Thyroid gland (tissue), 4 donors: ENCODE results near the gene JAK3. TPM values are rescaled to one million over a fixed set of nuclear protein-coding genes. Genes with fewer than 3 reads are reported as not detected.
"Not testable (repeated sequence)": the region's sequence is repeated elsewhere in the genome, so short reads cannot be mapped to it uniquely, and the experiment has no call there.

Experiments
- DNase-seq, 2 donors: peaks; one replicate each; pipeline ENCODE4 v3.0.0-alpha.2; 2019
- H3K27ac ChIP-seq, 3 donors: fragments of 200-600 bp; sonication (generic); 1 replicate in 2 of 3; 2 replicates in 1 of 3; pipeline ENCODE4 v1.5.1; 2016 to 2019; ENCODE audit warnings: mild to moderate bottlenecking in 1 of 3, moderate library complexity in 1 of 3
- H3K27me3 ChIP-seq: fragments of 200-600 bp; sonication (generic); one replicate; pipeline ENCODE4 v1.5.1; 2019
- H3K36me3 ChIP-seq, 2 donors: fragments of 200-600 bp; sonication (generic); one replicate each; pipeline ENCODE4 v1.5.1; 2016 to 2019
- H3K4me1 ChIP-seq, 2 donors: fragments of 200-600 bp; sonication (generic); one replicate each; pipeline ENCODE4 v1.5.1; 2017 to 2019
- H3K4me3 ChIP-seq, 3 donors: fragments of 200-600 bp; sonication (generic); replicated peaks in 1 of 3; 1 replicate in 2 of 3; 2 replicates in 1 of 3; pipeline ENCODE4 v1.5.1; 2016; ENCODE audit warnings: mild to moderate bottlenecking in 1 of 3
- H3K9me3 ChIP-seq: fragments of 200-600 bp; sonication (generic); one replicate; pipeline ENCODE4 v1.5.1; 2017
- CTCF ChIP-seq, 6 experiments: fragments of 200-600 bp in 3 of 6; fragments of 450-650 bp in 3 of 6; sonication (generic) in 3 of 6; IDR thresholded peaks; one replicate each; pipeline ENCODE4 v1.5.1; 2016 to 2019; ENCODE audit warnings: antibody characterized with exemption in 6 of 6, mild to moderate bottlenecking in 2 of 6, inconsistent platforms in 1 of 6, moderate library complexity in 1 of 6
- POLR2A ChIP-seq, 2 donors: fragments of 450-650 bp; IDR thresholded peaks; one replicate each; pipeline ENCODE4 v1.6.1; 2017; ENCODE audit warnings: antibody characterized with exemption in 2 of 2, mild to moderate bottlenecking in 2 of 2, moderate library complexity in 1 of 2
- WGBS, 2 donors: methylation state at CpG; one replicate each; pipeline ENCODE4 v1.1.5; 2017; 5-methylcytosine and 5-hydroxymethylcytosine counted together
- intact Hi-C: fragments of 100-400 bp; cut with DNase I; formaldehyde crosslinking; loops from one replicate; pipeline ENCODE4 v1.15.1; 2023
- total RNA-seq, 4 donors: library from RNA; depleted of rRNA; stranded (reverse); fragments of >200 nt; gene quantifications; one replicate each; pipeline ENCODE4 v1.2.3, GENCODE V29; 2016

The JAK3 gene
- total RNA-seq, 4 donors from 2014 or later, result 1.8 to 12.3 (median 5.2) TPM

- Histone ChIP-seq H3K4me1 (no peaks in the 10 kb centered on the region), H3K4me3 (no peak overlapping the region), H3K9me3 (no peaks in the 10 kb centered on the region), H3K27me3 (no peaks in the 10 kb centered on the region), H3K36me3 (no peaks in the 10 kb centered on the region), H3K27ac (no peak overlapping the region)
- 75 to 79% methylated on average over 9 to 12 of the region's 12 CpGs for WGBS, 2 donors
- intact Hi-C loops, result no loop called here
- TF ChIP-seq POLR2A (IDR thresholded peaks at IDR 0.05), result no peak
- TF ChIP-seq CTCF (IDR thresholded peaks at IDR 0.05), result no peak
- DNase-seq, result no peak
Measured at GRCh38 chr19:17802137-17802858, 45.5 kb downstream of the JAK3 start.

GRCh38 chr19:17798599-17798998, 49.2 kb downstream of the JAK3 start:
- H3K4me3 ChIP-seq, H3K4me1 ChIP-seq, H3K36me3 ChIP-seq, H3K9me3 ChIP-seq, H3K27me3 ChIP-seq, intact Hi-C loops, DNase-seq, H3K27ac ChIP-seq: not testable (repeated sequence)
- WGBS, 2 donors, result 83 to 92% methylated on average over 3 of the region's 3 CpGs

- TF ChIP-seq CTCF (IDR thresholded peaks at IDR 0.05) (no peak), POLR2A (IDR thresholded peaks at IDR 0.05) (no peak)
- Histone ChIP-seq H3K27me3 (peaks cover 10% of the 10 kb centered on the region), H3K27ac (no peak overlapping the region), H3K36me3 (no peaks in the 10 kb centered on the region), H3K4me3 (no peak overlapping the region), H3K9me3 (no peaks in the 10 kb centered on the region), H3K4me1 (peaks cover 0 to 7% of the 10 kb centered on the region in 2 donors)
- intact Hi-C loops, result no loop called here
- DNase-seq, result no peak
- WGBS, 2 donors, result 53 to 56% methylated on average over 11 of the region's 11 CpGs
Measured at GRCh38 chr19:17797424-17798201, 50.2 kb downstream of the JAK3 start.

- H3K27ac ChIP-seq, result no peak overlapping the region
- no peaks in the 10 kb centered on the region for H3K9me3 ChIP-seq
- peaks cover 0 to 7% of the 10 kb centered on the region in 2 donors for H3K4me1 ChIP-seq
- no peaks in the 10 kb centered on the region for H3K36me3 ChIP-seq
- no peak for DNase-seq
- intact Hi-C loops, result no loop called here
- H3K27me3 ChIP-seq, result peaks cover 10% of the 10 kb centered on the region
- 50 to 64% methylated on average over 1 of the region's 1 CpG for WGBS, 2 donors
- no peak overlapping the region for H3K4me3 ChIP-seq
- TF ChIP-seq POLR2A (IDR thresholded peaks at IDR 0.05) (no peak), CTCF (IDR thresholded peaks at IDR 0.05) (no peak)
Measured at GRCh38 chr19:17796838-17797423, 50.9 kb downstream of the JAK3 start.

GRCh38 chr19:17796013-17796837, 51.6 kb downstream of the JAK3 start:
- Histone ChIP-seq H3K27me3 (peaks cover 10% of the 10 kb centered on the region), H3K9me3 (no peaks in the 10 kb centered on the region), H3K4me1 (peaks cover 0 to 11% of the 10 kb centered on the region in 2 donors), H3K27ac (no peak overlapping the region), H3K36me3 (no peaks in the 10 kb centered on the region), H3K4me3 (no peak overlapping the region)
- no peak for DNase-seq
- TF ChIP-seq CTCF (IDR thresholded peaks at IDR 0.05) (no peak), POLR2A (IDR thresholded peaks at IDR 0.05) (no peak)
- intact Hi-C loops, result no loop called here
- WGBS, 2 donors, result 69 to 86% methylated on average over 5 to 6 of the region's 6 CpGs
